Suppressor macrophage treated with lipopolysaccharide for 4 hours (primary cell): ENCODE measurements around the gene FAM217A.
A peak's percentile ranks its signal among the peaks of the same experiment; 100 is the strongest.

Experiments used
- DNase-seq: peaks from one replicate; pipeline ENCODE4 v3.0.0-alpha.2; 2020

Gene FAM217A

GRCh38 chr6:4084444-4085331 lies 5.8 kb upstream of the FAM217A start:
- no peak for DNase-seq

GRCh38 chr6:4074478-4075235 lies 4.3 kb downstream of the FAM217A start:
- no peak for DNase-seq

GRCh38 chr6:4071330-4071729 lies 7.6 kb downstream of the FAM217A start:
- DNase-seq, result no peak

GRCh38 chr6:4069199-4069598 lies 9.7 kb downstream of the FAM217A start:
- no peak for DNase-seq

GRCh38 chr6:4067673-4068072 lies 11.3 kb downstream of the FAM217A start:
- DNase-seq, result no peak

- no peak for DNase-seq
These were observed 12.7 kb downstream of the FAM217A start for GRCh38 chr6:4066029-4066755.

- DNase-seq, result peak; percentile 69
These were observed 19.7 kb downstream of the FAM217A start for GRCh38 chr6:4059115-4059777.

GRCh38 chr6:4057036-4057435 lies 21.9 kb downstream of the FAM217A start:
- DNase-seq, result no peak

- peak; percentile 52 for DNase-seq
These were observed 23.4 kb downstream of the FAM217A start for GRCh38 chr6:4055420-4056041.

GRCh38 chr6:4049246-4049645 lies 29.7 kb downstream of the FAM217A start:
- DNase-seq, result no peak

GRCh38 chr6:4041480-4041879 lies 37.5 kb downstream of the FAM217A start:
- DNase-seq, result no peak

GRCh38 chr6:4039348-4039747 lies 39.6 kb downstream of the FAM217A start:
- DNase-seq, result no peak

GRCh38 chr6:4036581-4036980 lies 42.4 kb downstream of the FAM217A start:
- no peak for DNase-seq

- DNase-seq, result no peak
These were observed 46.5 kb downstream of the FAM217A start for GRCh38 chr6:4032475-4032874.

- no peak for DNase-seq
These were observed 47.5 kb downstream of the FAM217A start for GRCh38 chr6:4031442-4031841.

- DNase-seq, result no peak
These were observed 48.3 kb downstream of the FAM217A start for GRCh38 chr6:4030669-4031068.

GRCh38 chr6:4029687-4030086 lies 49.2 kb downstream of the FAM217A start:
- DNase-seq, result peak; percentile 59

- DNase-seq, result no peak
These were observed 50.9 kb downstream of the FAM217A start for GRCh38 chr6:4028051-4028450.

- DNase-seq, result no peak
These were observed 53.3 kb downstream of the FAM217A start for GRCh38 chr6:4025681-4026080.

GRCh38 chr6:4023240-4023639 lies 55.7 kb downstream of the FAM217A start:
- DNase-seq, result peak; percentile 56

- DNase-seq, result peak; percentile 51
These were observed 56.9 kb downstream of the FAM217A start for GRCh38 chr6:4021854-4022695.
